H9 (cell line): ENCODE measurements around the gene DIAPH3. TPM values are rescaled to one million over a fixed set of nuclear protein-coding genes. Genes with fewer than 3 reads are reported as not detected.

Experiments used
- DNase-seq: peaks from one replicate; pipeline ENCODE4 v3.0.0-alpha.2; 2017
- H2AFZ ChIP-seq: one replicate; pipeline ENCODE4 v1.6.1; 2013; ENCODE audit warnings: mild to moderate bottlenecking, low read length, control low read depth, moderate library complexity
- H2AK5ac ChIP-seq: 2 replicates; pipeline ENCODE4 v1.6.1; 2013; ENCODE audit warnings: low read length, control low read depth, mixed read lengths; ENCODE audit not compliant: insufficient read length
- H2BK120ac ChIP-seq: one replicate; pipeline ENCODE4 v1.6.1; 2013; ENCODE audit warnings: low read depth, mild to moderate bottlenecking, low read length, control low read depth, inconsistent platforms; ENCODE audit not compliant: poor library complexity, severe bottlenecking
- H2BK12ac ChIP-seq: 2 replicates; pipeline ENCODE4 v1.6.1; 2013; ENCODE audit warnings: low read length, control low read depth, mixed read lengths, low read depth; ENCODE audit not compliant: insufficient read length
- H2BK15ac ChIP-seq: 2 replicates; pipeline ENCODE4 v1.6.1; 2013; ENCODE audit warnings: low read depth, low read length, control low read depth
- H2BK20ac ChIP-seq: one replicate; pipeline ENCODE4 v1.6.1; 2013; ENCODE audit warnings: low read depth, mild to moderate bottlenecking, low read length, control low read depth, inconsistent platforms; ENCODE audit not compliant: poor library complexity, severe bottlenecking
- H2BK5ac ChIP-seq: 2 replicates; pipeline ENCODE4 v1.6.1; 2013; ENCODE audit warnings: low read length, control low read depth, mixed read lengths; ENCODE audit not compliant: insufficient read length
- H3K14ac ChIP-seq: 2 replicates; pipeline ENCODE4 v1.6.1; 2013; ENCODE audit warnings: low read length, control low read depth; ENCODE audit not compliant: insufficient read depth
- H3K18ac ChIP-seq: 2 replicates; pipeline ENCODE4 v1.6.1; 2013; ENCODE audit warnings: low read depth, mild to moderate bottlenecking, mixed read lengths, low read length, control low read depth; ENCODE audit not compliant: insufficient read length
- H3K23ac ChIP-seq: 2 replicates; pipeline ENCODE4 v1.6.1; 2013; ENCODE audit warnings: low read length, control low read depth, mixed read lengths, low read depth; ENCODE audit not compliant: insufficient read length
- H3K23me2 ChIP-seq: 2 replicates; pipeline ENCODE4 v1.6.1; 2013; ENCODE audit warnings: low read depth, mild to moderate bottlenecking, mixed read lengths, low read length, control low read depth; ENCODE audit not compliant: insufficient read length, poor library complexity, severe bottlenecking
- H3K27ac ChIP-seq: 2 replicates; pipeline ENCODE4 v1.5.1; 2013; ENCODE audit warnings: low read length, control low read depth, mixed read lengths, low read depth; ENCODE audit not compliant: insufficient read length
- H3K27me3 ChIP-seq: 2 replicates; pipeline ENCODE4 v1.6.1; 2013; ENCODE audit warnings: low read length, control low read depth, inconsistent platforms; ENCODE audit not compliant: insufficient read depth
- H3K4ac ChIP-seq: 2 replicates; pipeline ENCODE4 v1.6.1; 2013; ENCODE audit warnings: low read depth, mild to moderate bottlenecking, control low read depth, inconsistent platforms, low read length, moderate library complexity
- H3K4me1 ChIP-seq: 2 replicates; pipeline ENCODE4 v1.6.1; 2013; ENCODE audit warnings: low read length, control low read depth, inconsistent platforms; ENCODE audit not compliant: insufficient read depth
- H3K4me2 ChIP-seq: 2 replicates; pipeline ENCODE4 v1.6.1; 2013; ENCODE audit warnings: low read length, control low read depth, mixed read lengths; ENCODE audit not compliant: insufficient read length, insufficient read depth
- H3K56ac ChIP-seq: 2 replicates; pipeline ENCODE4 v1.6.1; 2013; ENCODE audit warnings: low read depth, mild to moderate bottlenecking, mixed read lengths, low read length, control low read depth; ENCODE audit not compliant: insufficient read length
- H3K79me1 ChIP-seq: 2 replicates; pipeline ENCODE4 v1.6.1; 2013; ENCODE audit warnings: low read depth, mild to moderate bottlenecking, moderate library complexity, low read length, control low read depth, inconsistent platforms; ENCODE audit not compliant: insufficient read depth, poor library complexity, severe bottlenecking
- H3K79me2 ChIP-seq: 2 replicates; pipeline ENCODE4 v1.6.1; 2013; ENCODE audit warnings: low read length, control low read depth, inconsistent platforms; ENCODE audit not compliant: insufficient read depth
- H3K9ac ChIP-seq: 2 replicates; pipeline ENCODE4 v1.6.1; 2013; ENCODE audit warnings: low read length, control low read depth, mixed read lengths; ENCODE audit not compliant: insufficient read length; ENCODE audit errors: extremely low read depth
- H3K9me3 ChIP-seq: one replicate; pipeline ENCODE4 v1.6.1; 2013; ENCODE audit warnings: low read depth, low read length, inconsistent platforms; ENCODE audit not compliant: control insufficient read depth
- H3T11ph ChIP-seq: one replicate; pipeline ENCODE4 v1.6.1; 2013; ENCODE audit warnings: mild to moderate bottlenecking, low read length, control low read depth, inconsistent platforms
- H4K20me1 ChIP-seq: one replicate; pipeline ENCODE4 v1.6.1; 2013; ENCODE audit not compliant: control insufficient read depth, insufficient read length, insufficient read depth
- H4K5ac ChIP-seq: 2 replicates; pipeline ENCODE4 v1.6.1; 2013; ENCODE audit warnings: low read depth, mild to moderate bottlenecking, mixed read lengths, low read length, control low read depth; ENCODE audit not compliant: insufficient read length
- H4K8ac ChIP-seq: replicated peaks from 2 replicates; pipeline ENCODE4 v1.6.1; 2013; ENCODE audit warnings: low read length, control low read depth, mixed read lengths, low read depth; ENCODE audit not compliant: insufficient read length
- H4K91ac ChIP-seq: 2 replicates; pipeline ENCODE4 v1.6.1; 2013; ENCODE audit warnings: low read depth, mild to moderate bottlenecking, moderate library complexity, mixed read lengths, low read length, control low read depth; ENCODE audit not compliant: insufficient read length
- H3K27ac Mint-ChIP-seq, 3 experiments: 2 replicates in 2 of 3; 3 replicates in 1 of 3; pipeline ENCODE4 v1.8.0; 2020 to 2021; ENCODE audit warnings: mixed read lengths in 3 of 3, mild to moderate bottlenecking in 1 of 3, moderate library complexity in 1 of 3
- H3K27me3 Mint-ChIP-seq: 2 replicates; pipeline ENCODE4 v1.8.0; 2021; ENCODE audit warnings: low read depth, mild to moderate bottlenecking, moderate library complexity, mixed read lengths
- H3K36me3 Mint-ChIP-seq, 3 experiments: 2 replicates in 2 of 3; 3 replicates in 1 of 3; pipeline ENCODE4 v1.8.0; 2020 to 2021; ENCODE audit warnings: low read depth in 3 of 3, mixed read lengths in 3 of 3; ENCODE audit not compliant: insufficient read depth in 1 of 3
- H3K4me1 Mint-ChIP-seq, 2 experiments: 2 replicates each; pipeline ENCODE4 v1.8.0; 2020; ENCODE audit warnings: mixed read lengths in 2 of 2
- H3K4me3 Mint-ChIP-seq, 2 experiments: 2 replicates in 1 of 2; 3 replicates in 1 of 2; pipeline ENCODE4 v1.8.0; 2020 to 2021; ENCODE audit warnings: mild to moderate bottlenecking in 2 of 2, mixed read lengths in 2 of 2, moderate library complexity in 1 of 2
- H3K9me3 Mint-ChIP-seq, 2 experiments: 2 replicates in 1 of 2; 3 replicates in 1 of 2; pipeline ENCODE4 v1.8.0; 2020; ENCODE audit warnings: mild to moderate bottlenecking in 2 of 2, mixed read lengths in 2 of 2, moderate library complexity in 1 of 2
- WGBS: extraction: QIAGEN DNeasy Blood & Tissue Kit; methylation state at CpG from one replicate; pipeline ENCODE4 v1.1.7; 2013; ENCODE audit warnings: missing lambda C conversion rate, low lambda C conversion rate, mixed read lengths; ENCODE audit not compliant: insufficient read length; ENCODE audit errors: extremely low coverage; 5-methylcytosine and 5-hydroxymethylcytosine counted together
- total RNA-seq: library from RNA; stranded (reverse); gene quantifications from 2 replicates; pipeline ENCODE4 v1.2.1, GENCODE V29; 2021
- TF ChIP-seq, protein P1 (sequence below): fragments of 200-600 bp; sonication (generic); conservative IDR thresholded peaks from 3 replicates; pipeline ENCODE4 v1.8.0; 2021; ENCODE audit warnings: antibody characterized with exemption, mild to moderate bottlenecking

Gene DIAPH3
- total RNA-seq, 1 experiment from 2014 or later: 23.1 TPM

DNA sequence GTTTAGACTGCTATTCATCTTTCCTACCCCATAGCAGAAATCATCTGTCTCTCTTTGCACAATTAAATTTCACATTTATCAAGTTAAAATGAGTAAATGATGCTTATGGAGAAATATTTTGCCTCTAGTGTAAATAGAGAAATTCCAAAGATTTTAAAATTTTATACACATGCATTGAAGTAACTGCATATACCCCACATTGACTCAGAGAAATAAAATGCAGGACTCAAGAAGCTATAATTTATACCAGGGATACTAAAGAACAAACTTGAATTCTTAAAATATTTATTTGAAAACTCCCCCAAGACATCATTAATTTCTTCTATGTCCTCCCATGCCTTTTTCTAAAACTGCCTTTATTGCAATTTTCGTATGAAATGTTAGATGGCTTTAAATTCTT is 165.8 kb downstream of the DIAPH3 start:
- no peak overlapping the region for H2BK12ac ChIP-seq
- no CpG with 5 or more reads among the region's 1 CpG for WGBS
- TF ChIP-seq, protein P1, sequence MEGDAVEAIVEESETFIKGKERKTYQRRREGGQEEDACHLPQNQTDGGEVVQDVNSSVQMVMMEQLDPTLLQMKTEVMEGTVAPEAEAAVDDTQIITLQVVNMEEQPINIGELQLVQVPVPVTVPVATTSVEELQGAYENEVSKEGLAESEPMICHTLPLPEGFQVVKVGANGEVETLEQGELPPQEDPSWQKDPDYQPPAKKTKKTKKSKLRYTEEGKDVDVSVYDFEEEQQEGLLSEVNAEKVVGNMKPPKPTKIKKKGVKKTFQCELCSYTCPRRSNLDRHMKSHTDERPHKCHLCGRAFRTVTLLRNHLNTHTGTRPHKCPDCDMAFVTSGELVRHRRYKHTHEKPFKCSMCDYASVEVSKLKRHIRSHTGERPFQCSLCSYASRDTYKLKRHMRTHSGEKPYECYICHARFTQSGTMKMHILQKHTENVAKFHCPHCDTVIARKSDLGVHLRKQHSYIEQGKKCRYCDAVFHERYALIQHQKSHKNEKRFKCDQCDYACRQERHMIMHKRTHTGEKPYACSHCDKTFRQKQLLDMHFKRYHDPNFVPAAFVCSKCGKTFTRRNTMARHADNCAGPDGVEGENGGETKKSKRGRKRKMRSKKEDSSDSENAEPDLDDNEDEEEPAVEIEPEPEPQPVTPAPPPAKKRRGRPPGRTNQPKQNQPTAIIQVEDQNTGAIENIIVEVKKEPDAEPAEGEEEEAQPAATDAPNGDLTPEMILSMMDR: no peak

More for the DNA sequence above, 165.8 kb downstream of the DIAPH3 start:
- Mint-ChIP-seq H3K27ac (no peak overlapping the region), H3K27me3 (no peaks in the 10 kb centered on the region), H3K4me1 (peaks cover 3 to 4% of the 10 kb centered on the region in 2 experiments; a peak in 3 of 4 replicates), H3K4me3 (no peak overlapping the region), H3K36me3 (no peaks in the 10 kb centered on the region), H3K9me3 (no peaks in the 10 kb centered on the region)
- Histone ChIP-seq H4K8ac (no peak overlapping the region), H2BK20ac (no peak overlapping the region), H3K14ac (no peak overlapping the region), H4K91ac (no peak overlapping the region), H2AFZ (no peak overlapping the region), H3K18ac (no peak overlapping the region), H2BK5ac (no peak overlapping the region), H3K9ac (no peak overlapping the region), H4K5ac (no peak overlapping the region), H3K79me1 (no peaks in the 10 kb centered on the region), H3K79me2 (no peaks in the 10 kb centered on the region; the same call in 1 of the 2 replicates), H3K4me2 (no peak overlapping the region), H2BK120ac (no peak overlapping the region), H2AK5ac (no peak overlapping the region), H3T11ph (no peak overlapping the region), H3K4ac (no peak overlapping the region), H3K27me3 (no peaks in the 10 kb centered on the region), H4K20me1 (no peaks in the 10 kb centered on the region), H3K9me3 (no peaks in the 10 kb centered on the region), H3K56ac (no peak overlapping the region), H3K23ac (no peak overlapping the region), H3K27ac (no peak overlapping the region), H3K23me2 (no peaks in the 10 kb centered on the region), H2BK15ac (no peak overlapping the region), H3K4me1 (no peaks in the 10 kb centered on the region)
- DNase-seq: no peak
